Stimulated activated CD8-positive, alpha-beta memory T cell treated with anti-CD3 and anti-CD28 coated beads, Interleukin-4, amount 100 ng/mL, for 4 hours (primary cell): ENCODE data around the gene PARP15.
"Not testable (repeated sequence)": the region's sequence is repeated elsewhere in the genome, so short reads cannot be mapped to it uniquely, and the experiment has no call there.

Source experiments
- DNase-seq, 2 donors: peaks; one replicate each; pipeline ENCODE4 v3.0.0-alpha.2; 2020; ENCODE audit warnings: low read depth in 2 of 2, low spot score in 1 of 2

The PARP15 gene

GRCh38 chr3:122577409-122578031, at the start of gene PARP15:
Gene PARP15, plus strand, starts transcription at chr3:122577650. Its CDS starts 18 bp downstream, at chr3:122577668.
- DNase-seq = no peak

- no peak for DNase-seq
Measured at GRCh38 chr3:122530164-122530563, 47.3 kb upstream of the PARP15 start.

- no peak for DNase-seq
Measured at GRCh38 chr3:122533480-122533879, 44.0 kb upstream of the PARP15 start.

- no peak for DNase-seq
Measured at GRCh38 chr3:122533931-122534334, 43.5 kb upstream of the PARP15 start.

GRCh38 chr3:122535964-122536631, 41.4 kb upstream of the PARP15 start:
- DNase-seq = no peak

- DNase-seq = no peak
Measured at GRCh38 chr3:122536632-122537001, 40.8 kb upstream of the PARP15 start.

- DNase-seq = no peak
Measured at GRCh38 chr3:122538956-122539490, 38.4 kb upstream of the PARP15 start.

- no peak for DNase-seq
Measured at GRCh38 chr3:122546151-122546550, 31.3 kb upstream of the PARP15 start.

- DNase-seq = no peak
Measured at GRCh38 chr3:122548076-122548475, 29.4 kb upstream of the PARP15 start.

- DNase-seq = no peak
Measured at GRCh38 chr3:122548619-122549018, 28.8 kb upstream of the PARP15 start.

- no peak for DNase-seq
Measured at GRCh38 chr3:122553171-122553570, 24.3 kb upstream of the PARP15 start.

- DNase-seq = no peak
Measured at GRCh38 chr3:122555275-122556071, 22.0 kb upstream of the PARP15 start.

GRCh38 chr3:122557356-122557755, 20.1 kb upstream of the PARP15 start:
- DNase-seq = no peak

- no peak for DNase-seq
Measured at GRCh38 chr3:122558605-122559004, 18.8 kb upstream of the PARP15 start.

GRCh38 chr3:122559906-122560305, 17.5 kb upstream of the PARP15 start:
- DNase-seq = no peak

GRCh38 chr3:122560680-122561079, 16.8 kb upstream of the PARP15 start:
- no peak for DNase-seq

GRCh38 chr3:122562923-122563716, 14.3 kb upstream of the PARP15 start:
- DNase-seq = no peak

GRCh38 chr3:122563717-122564025, 13.8 kb upstream of the PARP15 start:
- no peak for DNase-seq

- DNase-seq = peak; percentile 71 to 84
Measured at GRCh38 chr3:122564155-122564912, 13.1 kb upstream of the PARP15 start, which contains the start of the genes DTX3L and PARP9. Gene DTX3L, plus strand, starts transcription at chr3:122564338. Its CDS starts 89 bp downstream, at chr3:122564427. Gene PARP9, minus strand, starts transcription at chr3:122564300. Its CDS starts 4,680 bp downstream, at chr3:122559620.

- DNase-seq = not testable (repeated sequence)
Measured at GRCh38 chr3:122568131-122568530, 9.3 kb upstream of the PARP15 start.
